Measurements from ENCODE around the gene NEXN.

NEXN gene

DNA sequence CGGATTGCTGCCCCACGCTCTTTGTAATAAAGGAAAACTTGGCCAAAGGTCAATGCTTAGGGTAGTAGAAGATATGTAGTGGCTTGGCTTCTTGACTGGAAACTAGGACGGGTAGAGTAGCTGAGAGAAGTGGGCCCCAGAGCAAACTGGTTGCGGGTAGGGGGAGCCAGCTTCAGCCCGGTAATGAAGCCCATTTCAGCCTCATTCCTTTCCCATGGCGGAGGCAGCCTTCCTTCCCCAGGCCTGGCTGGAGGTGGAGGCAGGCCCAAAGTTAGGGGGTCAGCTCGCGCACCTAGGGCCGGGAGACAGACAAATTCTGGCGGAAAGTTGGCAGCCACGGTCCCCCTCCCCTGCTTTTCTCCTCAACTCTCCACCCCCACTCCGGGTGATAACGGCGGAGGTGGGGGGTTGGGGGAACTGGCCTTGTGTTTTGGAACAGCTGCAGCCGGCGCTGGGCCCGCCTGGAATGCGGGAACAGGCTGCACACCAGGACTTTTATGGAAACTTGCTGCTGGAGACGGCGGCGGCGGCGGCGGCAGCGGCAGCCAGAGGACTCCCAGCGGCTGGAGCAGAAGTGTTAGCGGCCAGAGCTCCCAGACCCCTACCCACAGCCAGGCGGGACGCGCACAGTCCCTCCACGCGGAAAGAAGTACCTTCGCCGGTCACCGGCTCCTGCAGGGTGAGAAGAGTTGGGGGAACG lies at the start of gene NEXN:
Gene NEXN (plus strand): TSS at position 544 of the 700 bp plus-strand sequence. CDS start 27,483 bp downstream, outside the sequence.
- DNase-seq: peak in 1 of 2 donors; percentile 1

DNA sequence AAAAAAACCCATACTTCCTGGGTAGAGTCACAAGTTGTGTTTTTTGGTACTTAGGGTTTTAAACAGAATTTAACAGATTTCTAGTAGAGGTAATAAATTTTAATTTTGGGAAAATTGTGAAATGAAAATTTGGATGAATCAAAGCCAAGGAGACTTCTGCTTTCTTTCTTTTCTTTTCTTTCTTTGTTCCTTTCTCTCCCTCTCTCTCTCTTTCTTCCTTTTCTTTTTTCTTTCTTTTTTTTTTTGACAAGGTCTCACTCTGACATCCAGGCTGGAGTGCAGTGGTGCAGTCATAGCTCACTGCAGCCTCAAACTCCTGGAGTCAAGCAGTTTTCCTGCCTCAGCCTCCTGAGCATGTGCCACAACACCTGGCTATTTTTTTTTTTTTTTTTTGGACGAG lies 46.9 kb upstream of the NEXN start:
- no peak for DNase-seq

DNA sequence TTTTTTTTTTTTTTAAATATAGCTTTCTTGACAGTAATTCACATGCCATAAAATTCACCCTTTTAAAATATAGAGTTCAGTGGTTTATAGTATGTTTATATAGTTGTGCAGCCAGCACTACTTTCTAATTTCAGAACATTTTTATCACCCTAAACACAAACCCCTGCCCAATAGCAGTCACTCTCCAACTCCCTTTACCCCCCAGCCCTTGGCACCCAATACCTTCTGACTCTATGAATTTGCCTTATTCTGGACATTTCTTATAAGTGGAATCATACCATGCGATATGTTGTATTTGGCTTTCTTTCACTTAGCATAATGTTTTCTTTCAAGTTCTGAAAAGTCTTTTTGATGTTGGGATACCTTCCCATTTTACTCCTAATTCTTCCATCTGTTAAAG lies 42.5 kb upstream of the NEXN start:
- no peak for DNase-seq

DNA sequence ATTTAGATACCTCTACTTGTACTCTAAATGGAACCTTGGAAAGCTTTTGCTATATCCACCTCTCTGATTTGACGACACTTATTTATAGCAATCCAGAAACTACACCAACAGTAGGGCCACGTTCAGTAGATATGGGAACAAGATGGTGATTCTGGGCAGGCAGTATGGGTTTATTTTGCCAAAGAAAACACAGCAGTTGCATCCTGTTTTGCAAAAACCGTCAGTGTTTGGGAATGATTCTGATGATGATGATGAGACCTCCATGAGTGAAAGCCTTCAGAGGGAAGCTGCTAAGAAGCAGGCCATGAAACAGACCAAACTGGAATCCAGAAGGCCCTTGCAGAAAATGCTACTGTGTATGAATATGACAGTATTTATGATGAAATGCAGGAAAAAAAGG lies 41.5 kb upstream of the NEXN start:
- no peak for DNase-seq

DNA sequence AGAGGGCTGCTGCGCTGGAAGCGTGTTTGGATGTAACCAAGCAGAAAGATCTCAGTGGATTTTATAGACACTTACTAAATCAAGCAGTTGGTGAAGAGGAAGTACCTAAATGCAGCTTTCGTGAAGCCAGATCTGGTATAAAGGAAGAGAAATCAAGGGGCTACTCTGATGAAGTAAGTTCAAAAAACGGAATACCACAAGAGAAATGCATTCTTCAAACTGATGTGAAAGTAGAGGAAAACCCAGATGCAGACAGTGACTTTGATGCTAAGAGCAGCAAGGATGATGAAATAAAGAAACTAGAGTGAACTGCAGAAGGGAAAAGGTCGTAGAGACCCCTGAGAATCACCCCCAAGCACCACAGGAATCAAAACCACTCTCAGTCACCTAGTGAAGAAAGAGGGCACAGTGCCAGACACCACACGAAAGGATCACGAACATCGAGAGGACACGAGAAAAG lies 40.8 kb upstream of the NEXN start:
- no peak for DNase-seq

DNA sequence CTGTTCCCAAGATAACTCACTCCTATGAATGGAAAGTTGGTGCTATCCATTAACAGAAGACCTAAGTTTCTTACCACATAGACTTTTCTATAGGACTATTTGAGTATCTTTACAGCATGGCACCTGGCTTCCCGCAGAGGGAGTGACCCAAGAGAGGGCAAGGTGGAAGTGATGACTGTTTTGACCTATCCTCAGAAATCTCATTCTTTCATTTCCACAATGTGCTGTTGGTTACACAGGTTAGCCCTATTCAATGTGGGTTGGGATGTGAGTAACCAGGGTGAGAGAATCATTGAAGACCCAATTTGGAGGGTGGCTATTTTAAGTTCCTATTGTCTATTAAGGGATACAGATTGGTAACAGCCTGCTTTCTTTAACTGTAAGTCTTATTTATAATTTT lies 38.3 kb upstream of the NEXN start:
- DNase-seq: no peak

DNA sequence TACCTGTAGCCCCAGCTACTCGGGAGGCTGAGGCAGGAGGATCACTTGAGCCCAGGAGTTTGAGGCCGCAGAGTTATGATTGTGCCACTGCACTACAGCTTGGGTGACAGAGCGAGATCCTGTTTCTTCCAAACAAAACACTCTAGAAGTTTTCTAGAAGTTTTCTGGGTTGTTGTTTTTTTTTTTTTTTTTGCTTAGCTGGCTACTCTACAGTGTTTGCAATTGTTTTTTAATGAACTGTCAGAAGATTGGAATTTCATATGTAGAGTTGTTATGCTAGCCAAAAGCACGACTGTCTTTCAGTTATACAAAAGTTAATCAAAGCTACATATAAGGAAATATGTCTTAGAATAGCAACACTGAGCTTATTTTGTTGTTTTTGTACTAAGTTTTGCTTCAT lies 30.9 kb upstream of the NEXN start:
- DNase-seq: no peak

DNA sequence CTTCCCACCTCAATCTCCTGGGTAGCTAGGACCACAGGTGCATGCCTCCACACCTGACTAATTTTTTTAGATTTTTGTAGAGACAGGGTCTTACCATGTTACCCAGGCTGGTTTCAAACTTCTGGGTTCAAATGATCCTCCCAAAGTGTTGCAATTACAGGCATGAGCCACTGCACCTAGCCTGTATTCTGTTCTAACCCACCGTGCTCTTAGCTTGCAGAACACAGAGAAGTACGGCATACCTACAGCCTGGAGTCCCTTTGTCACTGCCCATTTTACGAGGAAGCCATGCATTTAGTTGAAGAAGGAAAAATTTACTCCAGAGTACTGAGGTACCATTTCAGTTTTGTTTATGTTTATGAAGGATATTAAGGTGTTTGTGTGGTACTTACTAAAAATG lies 29.7 kb upstream of the NEXN start:
- DNase-seq: no peak

DNA sequence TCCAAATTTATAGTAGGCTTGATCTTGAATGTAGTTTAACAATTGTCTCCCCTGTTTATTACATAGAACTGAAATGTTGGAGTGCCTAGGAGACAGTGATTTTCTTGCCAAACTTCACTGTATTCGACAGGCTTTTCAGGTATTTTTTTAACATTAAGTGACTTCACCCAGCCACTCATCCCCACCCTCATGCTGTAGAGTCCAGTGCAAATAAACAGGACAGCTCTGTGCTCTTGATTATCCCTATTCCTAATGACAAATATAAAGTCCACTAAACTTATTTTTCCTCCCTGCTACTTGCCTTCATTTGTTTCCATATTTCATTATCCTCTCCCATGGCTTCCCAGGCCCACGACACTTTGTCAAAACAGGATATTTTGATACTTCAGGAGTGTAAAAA lies 29.2 kb upstream of the NEXN start:
- no peak for DNase-seq

DNA sequence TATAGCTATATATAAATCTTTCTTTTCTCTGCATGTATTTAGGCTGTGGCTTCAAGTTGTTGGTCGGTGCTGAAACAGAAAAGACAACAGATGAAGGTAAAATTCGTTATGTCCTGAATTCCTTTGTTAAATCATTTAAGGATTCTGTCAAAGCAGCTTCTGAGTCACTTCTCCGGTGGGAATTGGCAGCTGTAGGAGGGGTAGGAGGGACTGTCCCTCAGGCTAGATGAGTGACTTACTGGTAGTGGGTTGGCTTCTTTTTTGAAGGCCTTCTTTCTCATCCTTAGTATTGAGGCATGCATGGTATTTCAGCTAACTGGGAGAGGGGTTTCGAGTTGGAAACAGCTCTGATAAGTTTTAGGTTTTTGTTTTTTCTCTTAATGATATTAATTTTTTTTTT lies 22.1 kb upstream of the NEXN start:
- no peak for DNase-seq

DNA sequence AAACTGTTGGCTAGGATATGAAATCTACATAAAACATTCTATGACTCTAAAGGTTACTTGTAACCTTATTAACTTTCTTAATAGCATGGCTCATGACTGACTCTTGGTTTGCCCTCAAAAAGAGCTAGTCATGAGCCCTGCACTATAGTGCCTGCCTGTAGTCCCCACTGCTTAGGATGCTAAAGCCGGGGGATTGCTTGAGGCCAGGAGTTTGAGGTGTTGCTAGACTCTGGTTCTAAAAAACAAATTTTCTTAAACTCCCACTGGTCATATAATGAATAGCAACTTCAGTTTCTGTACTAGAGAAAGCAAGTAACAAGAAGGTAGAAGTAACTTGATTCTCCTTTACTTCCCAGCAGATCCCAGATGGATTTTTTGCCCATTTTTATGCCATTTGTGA lies 15.8 kb upstream of the NEXN start:
- DNase-seq: no peak

DNA sequence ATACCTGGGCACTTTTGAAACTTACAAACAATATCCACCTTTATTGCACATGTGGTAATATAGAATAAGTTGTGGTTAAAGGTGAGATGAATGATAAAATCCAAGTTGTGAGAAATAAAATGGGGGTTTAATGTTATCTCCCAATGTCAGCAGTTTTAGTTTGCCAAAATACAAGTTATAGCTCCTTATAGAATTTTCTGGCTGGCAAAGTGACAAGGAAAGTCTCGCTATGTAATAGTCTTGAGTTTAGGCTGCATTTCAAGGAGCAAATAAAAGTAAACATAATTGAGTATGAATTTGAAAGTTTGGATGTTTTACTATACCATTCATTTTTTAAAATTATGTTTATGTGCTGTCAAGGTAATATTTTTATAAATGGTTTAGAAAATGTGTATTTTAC lies 15.0 kb upstream of the NEXN start:
- no peak for DNase-seq

DNA sequence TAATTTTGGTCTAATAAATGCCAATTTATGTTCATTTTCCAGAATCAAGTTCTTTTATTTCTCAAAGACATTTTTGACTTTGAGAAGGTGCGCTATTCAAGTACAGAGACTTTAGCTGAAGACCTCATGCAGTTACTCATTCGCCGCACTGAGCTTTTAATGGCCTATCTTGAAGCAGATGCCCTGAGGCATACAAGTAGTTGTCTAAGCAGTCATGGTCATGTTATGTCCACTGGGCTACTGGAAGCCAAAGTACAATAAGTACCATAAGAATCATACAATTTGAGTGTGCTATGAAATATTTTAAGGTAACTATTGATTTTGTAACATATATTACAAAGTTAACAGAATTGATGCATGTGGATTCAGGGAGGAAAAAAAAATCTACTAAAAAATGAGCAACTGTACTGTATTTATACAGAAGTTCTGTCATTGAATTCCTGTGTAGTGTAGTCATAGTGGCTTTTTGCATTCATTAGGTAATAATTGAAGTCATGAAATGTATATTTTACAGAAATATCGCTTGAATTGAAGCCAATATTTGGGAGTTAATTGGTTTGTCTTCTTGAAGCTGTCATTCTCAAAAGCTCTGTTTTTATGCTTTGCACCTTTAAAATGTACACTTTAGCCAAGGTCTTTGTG lies 13.5 kb upstream of the NEXN start:
- DNase-seq: no peak

DNA sequence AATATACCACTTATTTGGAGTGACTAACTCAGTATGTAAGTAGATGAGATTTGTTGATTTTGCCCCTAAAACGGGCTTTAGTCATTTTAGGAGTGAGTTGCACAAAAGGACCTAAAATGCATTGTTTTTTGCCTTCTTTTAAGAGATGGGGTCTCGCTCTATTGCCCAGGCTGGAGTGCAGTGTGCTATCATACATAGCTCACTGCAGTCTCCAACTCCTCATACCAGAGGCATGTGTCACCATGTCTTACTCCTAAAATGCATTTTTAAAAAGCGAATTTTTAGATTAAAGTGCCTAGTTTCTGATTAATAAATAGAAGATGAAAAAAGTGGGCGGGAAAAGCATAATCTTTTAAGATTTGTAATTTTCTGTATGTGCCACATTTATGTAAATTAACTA lies 11.5 kb upstream of the NEXN start:
- no peak for DNase-seq

DNA sequence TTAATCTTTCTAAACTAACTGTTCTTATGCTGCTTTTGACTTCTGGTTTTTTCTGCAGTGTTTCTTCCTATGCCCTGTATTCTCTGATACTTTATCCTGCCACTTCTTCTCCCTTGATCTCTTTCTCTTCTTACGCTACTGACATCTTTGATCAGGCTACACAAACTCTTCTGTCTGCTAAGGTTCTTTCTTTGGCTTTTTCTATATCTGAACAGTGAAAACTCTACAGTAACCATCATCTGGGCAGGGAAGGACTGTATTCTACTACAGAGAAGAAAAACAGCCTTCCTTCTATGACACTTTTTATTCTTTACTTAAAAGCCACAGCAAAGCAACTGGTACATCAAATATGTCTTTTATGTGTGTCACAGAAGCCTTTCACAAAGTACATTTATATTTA lies 7.4 kb upstream of the NEXN start:
- DNase-seq: no peak

DNA sequence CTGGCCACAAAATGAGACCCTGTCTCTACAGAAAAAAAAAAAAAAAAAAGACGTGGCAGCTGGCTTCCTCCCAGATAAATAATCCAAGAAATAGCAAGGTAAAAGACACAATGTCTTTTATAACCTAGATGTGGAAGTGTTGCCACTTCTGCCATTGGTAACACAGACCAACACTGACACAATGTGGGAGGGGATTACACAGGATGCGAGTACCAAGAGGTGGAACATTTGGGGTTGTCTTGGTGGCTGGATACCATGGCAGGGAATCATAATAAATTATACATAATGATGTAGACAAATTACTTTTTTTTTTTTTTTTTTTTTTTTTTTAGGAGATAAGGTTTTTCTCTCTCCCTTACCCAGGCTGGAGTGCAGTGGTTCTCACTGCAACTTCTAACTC lies 6.0 kb upstream of the NEXN start:
- no peak for DNase-seq

DNA sequence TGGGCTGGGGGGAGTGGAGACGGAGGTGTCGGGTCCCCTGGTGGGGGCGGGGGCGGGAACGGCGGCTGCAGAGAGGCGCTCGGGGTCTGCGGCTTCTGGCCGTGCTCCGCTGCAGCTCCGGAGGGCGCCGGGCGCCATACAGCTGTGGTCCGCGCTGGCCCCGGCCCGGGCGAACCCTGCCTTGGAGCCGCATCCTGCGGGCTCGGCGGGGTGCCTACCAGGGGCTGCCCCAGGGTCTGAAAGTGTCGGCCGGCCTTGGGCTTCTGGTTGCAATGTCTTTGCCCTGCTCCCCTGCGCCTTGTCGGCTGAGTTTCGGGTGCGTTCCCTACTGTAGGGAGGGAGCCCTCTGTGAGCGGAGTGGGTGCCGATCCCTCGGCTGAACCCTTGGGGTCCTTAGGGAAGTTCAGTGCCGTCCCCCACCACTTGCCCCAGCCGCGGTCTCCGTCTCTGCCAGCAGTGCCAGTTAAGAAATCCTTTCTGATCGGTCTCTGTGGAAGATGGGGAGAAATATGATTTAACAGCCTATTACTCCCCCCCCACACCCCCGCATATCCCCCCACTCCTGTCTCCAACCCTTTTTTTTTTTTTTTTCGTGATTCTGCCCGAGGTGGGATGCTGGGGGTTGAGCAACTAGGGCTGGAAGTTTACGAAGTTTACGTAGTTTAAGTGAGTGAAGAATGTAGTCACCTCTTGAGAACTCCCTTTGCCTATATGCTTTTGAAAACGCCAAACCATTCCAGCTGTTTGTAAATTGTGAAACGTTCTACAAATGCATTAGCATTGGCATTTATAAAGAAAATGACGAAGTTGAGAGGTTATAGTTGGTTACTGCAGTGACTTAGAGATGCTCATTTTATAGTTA lies 588 bp downstream of the NEXN start:
- no peak for DNase-seq

DNA sequence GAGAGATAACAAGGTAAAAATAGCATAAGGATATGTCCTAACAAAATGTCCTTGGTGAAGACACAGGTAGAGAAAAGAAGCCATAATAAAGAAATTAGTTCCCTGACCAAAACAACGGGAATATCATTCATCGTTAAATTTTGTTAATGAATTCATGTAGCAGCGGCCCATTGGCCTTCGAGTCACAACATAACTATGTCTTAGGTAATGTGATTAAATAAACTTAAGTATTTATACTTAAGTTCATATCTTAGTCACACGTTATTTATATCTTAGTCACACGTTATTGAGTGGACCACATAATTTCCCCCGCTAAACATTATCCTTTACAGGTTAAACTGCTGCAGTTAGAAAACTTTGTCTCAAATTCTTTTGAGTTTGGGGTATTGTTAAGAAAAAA lies 1.2 kb downstream of the NEXN start:
- no peak for DNase-seq

DNA sequence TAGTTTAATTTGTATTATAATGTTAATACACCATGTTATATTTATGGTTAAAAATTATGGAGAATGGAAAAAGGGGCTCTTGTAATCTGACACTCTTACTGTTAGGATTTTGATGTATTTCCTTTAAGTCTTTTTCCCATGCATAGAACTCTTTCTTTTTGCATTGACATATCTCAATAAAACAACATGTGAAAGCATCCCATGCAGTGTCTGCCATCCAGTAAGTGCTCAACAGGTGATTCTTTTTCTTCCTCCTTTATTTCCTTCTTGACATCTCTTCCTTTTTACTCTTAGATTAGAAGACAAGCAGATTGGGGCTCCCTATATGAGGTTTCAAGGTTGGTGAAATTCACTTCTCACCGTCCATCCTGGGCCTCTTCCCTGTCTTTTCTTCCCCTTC lies 2.8 kb downstream of the NEXN start:
- DNase-seq: no peak

DNA sequence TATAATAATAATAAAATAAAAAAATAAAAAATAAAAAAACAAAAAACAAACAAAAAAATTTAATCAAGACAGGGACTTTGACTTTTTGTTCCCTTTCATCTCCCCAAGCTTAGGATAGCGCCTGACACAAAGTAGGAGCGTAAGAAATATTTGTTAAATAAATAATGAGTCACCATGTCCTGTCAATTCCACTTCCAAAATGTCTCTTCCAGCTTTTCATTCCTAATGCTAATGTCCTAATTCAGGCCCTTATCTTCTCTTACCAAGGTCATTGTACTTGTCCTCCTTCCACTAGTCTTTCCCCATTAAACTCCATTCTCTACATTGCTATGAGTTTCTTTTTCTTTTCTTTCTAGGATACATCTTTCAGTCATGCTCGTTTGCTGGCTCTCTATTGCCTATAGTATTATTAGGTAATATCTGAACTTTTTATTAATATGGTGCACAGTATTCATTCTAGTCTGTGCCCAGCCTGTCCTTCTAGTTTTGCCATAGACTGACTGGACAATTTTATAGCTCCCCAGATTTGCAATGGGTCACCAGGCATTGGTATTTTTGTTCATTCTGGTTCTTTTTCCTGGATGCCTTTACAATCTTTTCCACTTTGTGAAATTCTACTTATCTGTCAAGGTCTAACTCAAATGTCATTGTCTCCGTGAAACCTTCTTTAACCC lies 11.4 kb downstream of the NEXN start:
- no peak for DNase-seq

DNA sequence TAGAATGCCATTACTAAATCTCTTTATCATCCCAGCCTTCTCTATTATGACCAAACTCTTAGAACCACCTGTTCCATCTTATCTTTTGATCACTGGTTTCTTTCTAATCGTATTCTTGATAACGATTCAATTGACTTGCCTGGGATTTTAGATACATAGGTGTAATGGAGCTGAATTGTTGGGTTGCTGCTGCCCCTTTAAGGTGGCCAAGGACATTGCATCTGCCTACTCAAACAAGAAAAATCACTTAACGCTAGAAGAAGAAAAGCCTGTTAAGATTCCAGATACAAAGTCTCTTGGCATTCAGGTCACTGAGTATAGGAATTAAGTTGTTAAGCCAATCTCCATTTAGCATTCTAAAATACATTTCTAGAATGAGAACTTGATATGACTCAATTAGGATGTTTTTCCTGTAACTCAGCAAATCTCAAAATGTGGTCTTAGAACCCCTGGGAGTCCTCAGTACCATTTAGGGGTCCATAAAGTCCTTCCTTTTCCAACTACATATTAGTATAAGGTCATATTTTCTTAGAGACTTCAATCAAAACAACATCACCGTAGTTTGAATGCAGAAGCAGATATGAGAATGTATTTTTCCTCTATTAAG lies 12.4 kb downstream of the NEXN start:
- no peak for DNase-seq

DNA sequence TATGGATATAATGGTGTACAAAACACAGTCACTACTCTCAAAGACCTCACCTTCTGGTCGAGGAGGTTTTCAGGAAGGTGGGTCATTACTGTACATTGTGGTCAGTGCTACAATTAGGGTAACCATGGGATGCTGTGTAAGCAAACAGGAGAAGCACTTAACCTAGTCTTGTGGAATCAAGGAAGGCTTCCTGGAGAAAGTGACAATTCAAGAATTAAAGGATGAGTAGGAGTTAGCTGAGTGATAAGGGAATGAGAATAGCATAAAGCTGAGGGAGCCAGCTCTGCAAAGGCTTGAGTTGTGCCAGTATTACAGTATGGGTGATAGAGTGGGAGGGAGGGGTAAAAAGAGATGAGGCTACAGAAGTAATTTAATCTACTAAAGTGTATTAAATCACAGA lies 17.2 kb downstream of the NEXN start:
- DNase-seq: no peak

DNA sequence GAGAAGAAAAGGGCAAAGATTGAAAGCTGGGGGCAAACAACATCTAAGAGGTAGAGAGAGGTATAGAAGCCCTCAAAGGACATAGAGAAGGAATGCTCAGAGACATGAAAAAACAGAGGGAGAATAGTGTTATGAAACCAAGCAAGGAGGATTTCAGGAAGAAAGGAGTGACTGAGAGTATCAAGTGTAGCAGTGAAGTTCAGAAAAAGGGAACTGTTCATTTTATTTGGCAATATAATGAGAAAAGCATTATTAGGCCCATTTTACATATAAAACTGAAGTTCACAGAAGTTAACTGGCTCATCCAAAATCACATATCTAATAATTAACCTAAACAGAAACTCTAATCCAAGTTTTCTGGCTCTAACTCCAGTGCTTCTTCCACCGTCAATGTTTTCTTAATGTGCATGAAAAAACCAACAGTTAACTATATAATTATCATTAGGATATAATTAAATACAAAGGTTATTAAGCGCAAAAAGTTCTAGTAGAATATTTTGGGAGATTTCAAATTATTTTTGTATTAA lies 17.7 kb downstream of the NEXN start:
- no peak for DNase-seq
